Upper lobe of right lung (tissue), 1 donor: Measurements from ENCODE around the gene TLCD3B. TPM values are rescaled to one million over a fixed set of nuclear protein-coding genes. Genes with fewer than 3 reads are reported as not detected.

Source experiments
- ATAC-seq: fragments of 200-7000 bp; cut with Tn5 transposase; one replicate; pipeline ENCODE4 v1.9.1; 2020; ENCODE audit warnings: mild to moderate bottlenecking, moderate library complexity
- DNase-seq: peaks from one replicate; pipeline ENCODE4 v3.0.0-alpha.2; 2020
- H3K27ac ChIP-seq: fragments of 200-600 bp; one replicate; pipeline ENCODE4 v1.8.0; 2022
- H3K27me3 ChIP-seq: fragments of 200-600 bp; one replicate; pipeline ENCODE4 v1.8.0; 2022; ENCODE audit warnings: mild to moderate bottlenecking
- H3K36me3 ChIP-seq: fragments of 200-600 bp; one replicate; pipeline ENCODE4 v1.8.0; 2022
- H3K4me1 ChIP-seq: fragments of 200-600 bp; one replicate; pipeline ENCODE4 v1.8.0; 2022
- H3K4me3 ChIP-seq: fragments of 200-600 bp; one replicate; pipeline ENCODE4 v1.8.0; 2022; ENCODE audit warnings: mild to moderate bottlenecking
- H3K9me3 ChIP-seq: fragments of 200-600 bp; one replicate; pipeline ENCODE4 v1.8.0; 2022
- CTCF ChIP-seq: fragments of 200-600 bp; IDR thresholded peaks from one replicate; pipeline ENCODE4 v1.8.0; 2022; ENCODE audit warnings: antibody characterized with exemption
- intact Hi-C: fragments of 100-400 bp; cut with DNase I; formaldehyde crosslinking; loops from one replicate; pipeline ENCODE4 v1.11.0; 2022
- total RNA-seq: library from RNA; stranded (reverse); fragmentation: NEBNext Ultra II Directional; extraction: Animal tissue kit (Norgen Biotek cat#: 25700); gene quantifications from one replicate; pipeline ENCODE4 v1.2.1, GENCODE V29; 2021
- donor health status: DM: no; HTN: yes; CAD: no; lungs with severe emphysema.

TLCD3B gene
- total RNA-seq, 1 donor from 2014 or later = not detected

DNA sequence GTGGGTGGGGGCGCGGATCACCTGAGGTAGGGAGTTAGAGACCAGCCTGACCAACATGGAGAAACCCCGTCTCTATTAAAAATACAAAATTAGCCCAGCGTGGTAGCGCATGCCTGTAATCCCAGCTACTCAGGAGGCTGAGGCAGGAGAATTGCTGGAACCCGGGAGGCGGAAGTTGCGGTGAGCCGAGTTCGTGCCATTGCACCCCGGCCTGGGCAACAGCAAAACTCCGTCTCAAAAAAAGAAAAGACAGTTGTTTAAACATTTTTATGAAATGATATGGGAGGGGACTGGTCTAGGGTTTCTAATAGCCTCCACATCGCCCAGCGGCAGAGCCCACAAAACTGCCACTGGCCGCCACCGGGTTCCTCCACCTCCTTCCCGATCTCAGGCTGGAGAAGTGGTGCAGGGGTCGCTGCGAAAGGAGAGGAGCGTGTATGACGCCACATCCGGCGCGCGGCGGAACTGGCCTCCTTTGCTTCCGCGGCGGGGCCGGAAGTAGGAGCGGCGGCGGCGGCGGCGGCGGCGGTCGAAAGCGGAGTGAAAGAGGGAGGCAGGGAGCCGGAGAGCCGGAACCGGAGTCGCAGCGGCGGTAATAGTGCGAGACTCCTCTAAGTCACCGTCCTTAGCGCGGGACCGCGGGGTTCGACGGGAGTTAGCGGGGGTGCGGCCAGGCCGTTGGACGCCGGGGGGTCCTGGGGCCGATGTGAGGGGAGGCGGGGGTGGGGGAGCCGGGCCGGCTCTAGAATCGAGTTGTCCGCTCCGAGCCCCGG is 44.6 kb upstream of the TLCD3B start, which contains the start of gene PPP4C:
Gene PPP4C, plus strand, starts transcription at position 492 of the 773 bp plus-strand sequence. CDS start 384 bp downstream, outside the sequence.
- peak; percentile 7 for TF ChIP-seq CTCF

GRCh38 chr16:30070490-30070889 is 39.4 kb upstream of the TLCD3B start:
- Histone ChIP-seq H3K4me3 (no peak overlapping the region), H3K9me3 (no peaks in the 10 kb centered on the region), H3K36me3 (peaks cover 64% of the 10 kb centered on the region), H3K27me3 (no peaks in the 10 kb centered on the region), H3K27ac (no peak overlapping the region), H3K4me1 (peaks cover 38% of the 10 kb centered on the region)
- TF ChIP-seq CTCF = no peak
- DNase-seq = no peak
- intact Hi-C loops = no loop called here
- no peak for ATAC-seq

More for the DNA sequence above, 44.6 kb upstream of the TLCD3B start, which contains the start of gene PPP4C:
- Histone ChIP-seq H3K4me1 (peaks cover 22% of the 10 kb centered on the region), H3K27ac (peak within 1 kb of the TSS; percentile 95), H3K9me3 (no peaks in the 10 kb centered on the region), H3K27me3 (no peaks in the 10 kb centered on the region), H3K4me3 (peak within 1 kb of the TSS; percentile 99), H3K36me3 (peaks cover 50% of the 10 kb centered on the region)
- intact Hi-C loops = no loop called here
- ATAC-seq (peak; percentile 97), DNase-seq (peak; percentile 96)

DNA sequence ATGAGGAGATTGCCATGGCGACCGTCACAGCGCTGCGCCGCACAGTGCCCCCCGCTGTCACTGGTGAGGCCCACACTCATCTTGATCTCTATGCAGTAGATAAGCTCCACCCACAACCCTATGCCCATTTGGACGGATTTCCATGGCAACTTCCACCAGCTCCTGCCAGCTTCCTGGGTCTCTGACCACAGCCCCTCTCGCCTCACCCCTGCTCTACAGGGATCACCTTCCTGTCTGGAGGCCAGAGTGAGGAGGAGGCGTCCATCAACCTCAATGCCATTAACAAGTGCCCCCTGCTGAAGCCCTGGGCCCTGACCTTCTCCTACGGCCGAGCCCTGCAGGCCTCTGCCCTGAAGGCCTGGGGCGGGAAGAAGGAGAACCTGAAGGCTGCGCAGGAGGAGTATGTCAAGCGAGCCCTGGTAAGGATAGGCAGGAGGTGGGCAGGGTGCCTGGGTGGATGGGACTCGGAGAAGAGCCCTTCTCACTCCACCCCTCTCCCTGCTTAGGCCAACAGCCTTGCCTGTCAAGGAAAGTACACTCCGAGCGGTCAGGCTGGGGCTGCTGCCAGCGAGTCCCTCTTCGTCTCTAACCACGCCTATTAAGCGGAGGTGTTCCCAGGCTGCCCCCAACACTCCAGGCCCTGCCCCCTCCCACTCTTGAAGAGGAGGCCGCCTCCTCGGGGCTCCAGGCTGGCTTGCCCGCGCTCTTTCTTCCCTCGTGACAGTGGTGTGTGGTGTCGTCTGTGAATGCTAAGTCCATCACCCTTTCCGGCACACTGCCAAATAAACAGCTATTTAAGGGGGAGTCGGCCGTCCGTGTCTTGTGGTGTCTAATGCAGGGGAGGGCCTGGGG is 38.8 kb upstream of the TLCD3B start:
- H3K36me3 ChIP-seq = peaks cover 64% of the 10 kb centered on the region
- no peak overlapping the region for H3K4me3 ChIP-seq
- no peaks in the 10 kb centered on the region for H3K27me3 ChIP-seq
- H3K4me1 ChIP-seq = peaks cover 32% of the 10 kb centered on the region
- no peak overlapping the region for H3K27ac ChIP-seq
- no peak for DNase-seq
- no peaks in the 10 kb centered on the region for H3K9me3 ChIP-seq
- TF ChIP-seq CTCF = no peak
- intact Hi-C loops = no loop called here
- ATAC-seq = no peak

DNA sequence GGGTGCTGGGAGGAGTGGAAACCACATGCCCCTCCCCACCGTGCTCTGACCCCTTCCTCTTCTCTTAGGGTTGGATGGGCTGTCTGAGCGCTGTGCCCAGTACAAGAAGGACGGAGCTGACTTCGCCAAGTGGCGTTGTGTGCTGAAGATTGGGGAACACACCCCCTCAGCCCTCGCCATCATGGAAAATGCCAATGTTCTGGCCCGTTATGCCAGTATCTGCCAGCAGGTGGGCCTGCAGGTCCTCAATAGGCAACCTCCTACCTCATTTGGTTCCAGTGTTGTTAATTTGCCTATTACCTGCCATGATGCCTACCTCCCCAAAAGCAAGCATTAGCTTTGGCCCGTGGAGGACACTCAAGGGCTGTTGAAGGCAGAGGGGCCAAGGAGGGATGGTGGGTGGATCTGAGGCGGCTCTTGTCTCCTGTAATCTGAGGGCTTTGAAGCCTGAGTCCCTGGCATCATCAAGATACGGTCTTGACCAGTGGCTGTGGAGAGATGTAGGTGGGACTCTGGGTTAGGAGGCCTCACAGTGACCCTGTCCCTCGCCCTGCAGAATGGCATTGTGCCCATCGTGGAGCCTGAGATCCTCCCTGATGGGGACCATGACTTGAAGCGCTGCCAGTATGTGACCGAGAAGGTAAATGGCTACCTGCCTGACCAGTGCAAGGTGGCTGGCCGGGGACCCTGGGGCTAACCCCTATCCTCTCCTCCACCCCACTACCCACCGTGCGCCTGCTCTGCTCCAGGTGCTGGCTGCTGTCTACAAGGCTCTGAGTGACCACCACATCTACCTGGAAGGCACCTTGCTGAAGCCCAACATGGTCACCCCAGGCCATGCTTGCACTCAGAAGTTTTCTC is 37.9 kb upstream of the TLCD3B start:
- peaks cover 64% of the 10 kb centered on the region for H3K36me3 ChIP-seq
- intact Hi-C loops = no loop called here
- H3K4me3 ChIP-seq = no peak overlapping the region
- ATAC-seq (no peak), DNase-seq (no peak)
- peak overlapping the region; percentile 11 for H3K27ac ChIP-seq
- peaks cover 31% of the 10 kb centered on the region for H3K4me1 ChIP-seq
- H3K9me3 ChIP-seq = no peaks in the 10 kb centered on the region
- peak; percentile 38 for TF ChIP-seq CTCF
- no peaks in the 10 kb centered on the region for H3K27me3 ChIP-seq

DNA sequence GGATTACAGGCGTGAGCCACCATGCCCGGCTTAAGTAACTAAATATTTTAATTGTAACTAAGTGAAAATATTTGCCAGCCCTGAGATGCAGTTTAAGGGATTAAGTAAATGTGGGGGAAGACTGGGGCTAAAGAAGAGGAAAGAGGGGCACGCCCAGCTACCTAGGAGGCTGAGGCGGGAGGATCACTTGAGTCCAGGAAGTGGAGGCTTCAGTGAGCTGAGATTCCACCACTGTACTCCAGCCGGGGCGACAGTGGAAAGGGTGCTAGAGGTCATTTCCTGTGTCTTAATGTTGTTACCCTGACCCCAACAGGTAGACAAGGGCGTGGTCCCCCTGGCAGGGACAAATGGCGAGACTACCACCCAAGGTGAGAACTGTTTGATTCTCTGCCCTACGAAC is 37.3 kb upstream of the TLCD3B start:
- TF ChIP-seq CTCF = no peak
- H3K27ac ChIP-seq = peak overlapping the region; percentile 11
- peaks cover 64% of the 10 kb centered on the region for H3K36me3 ChIP-seq
- intact Hi-C loops = no loop called here
- ATAC-seq (no peak), DNase-seq (no peak)
- peaks cover 38% of the 10 kb centered on the region for H3K4me1 ChIP-seq
- H3K4me3 ChIP-seq = no peak overlapping the region
- H3K9me3 ChIP-seq = no peaks in the 10 kb centered on the region
- H3K27me3 ChIP-seq = no peaks in the 10 kb centered on the region
